Gastrocnemius medialis (tissue), 4 donors: ENCODE results near the gene HDAC5.

ENCODE experiments used
- POLR2A ChIP-seq, 2 donors: fragments of 450-650 bp; IDR thresholded peaks; one replicate each; pipeline ENCODE4 v1.6.1; 2017; ENCODE audit warnings: antibody characterized with exemption in 2 of 2, mild to moderate bottlenecking in 2 of 2, moderate library complexity in 2 of 2
- TF ChIP-seq, protein P1 (sequence below), 5 experiments: fragments of 450-650 bp in 3 of 5; fragments of 200-600 bp in 2 of 5; sonication (generic) in 2 of 5; IDR thresholded peaks in 4 of 5; conservative IDR thresholded peaks in 1 of 5; 1 replicate in 4 of 5; 2 replicates in 1 of 5; pipeline ENCODE4 v1.5.1; 2016 to 2019; ENCODE audit warnings: antibody characterized with exemption in 5 of 5, mild to moderate bottlenecking in 3 of 5, moderate library complexity in 3 of 5

DNA sequence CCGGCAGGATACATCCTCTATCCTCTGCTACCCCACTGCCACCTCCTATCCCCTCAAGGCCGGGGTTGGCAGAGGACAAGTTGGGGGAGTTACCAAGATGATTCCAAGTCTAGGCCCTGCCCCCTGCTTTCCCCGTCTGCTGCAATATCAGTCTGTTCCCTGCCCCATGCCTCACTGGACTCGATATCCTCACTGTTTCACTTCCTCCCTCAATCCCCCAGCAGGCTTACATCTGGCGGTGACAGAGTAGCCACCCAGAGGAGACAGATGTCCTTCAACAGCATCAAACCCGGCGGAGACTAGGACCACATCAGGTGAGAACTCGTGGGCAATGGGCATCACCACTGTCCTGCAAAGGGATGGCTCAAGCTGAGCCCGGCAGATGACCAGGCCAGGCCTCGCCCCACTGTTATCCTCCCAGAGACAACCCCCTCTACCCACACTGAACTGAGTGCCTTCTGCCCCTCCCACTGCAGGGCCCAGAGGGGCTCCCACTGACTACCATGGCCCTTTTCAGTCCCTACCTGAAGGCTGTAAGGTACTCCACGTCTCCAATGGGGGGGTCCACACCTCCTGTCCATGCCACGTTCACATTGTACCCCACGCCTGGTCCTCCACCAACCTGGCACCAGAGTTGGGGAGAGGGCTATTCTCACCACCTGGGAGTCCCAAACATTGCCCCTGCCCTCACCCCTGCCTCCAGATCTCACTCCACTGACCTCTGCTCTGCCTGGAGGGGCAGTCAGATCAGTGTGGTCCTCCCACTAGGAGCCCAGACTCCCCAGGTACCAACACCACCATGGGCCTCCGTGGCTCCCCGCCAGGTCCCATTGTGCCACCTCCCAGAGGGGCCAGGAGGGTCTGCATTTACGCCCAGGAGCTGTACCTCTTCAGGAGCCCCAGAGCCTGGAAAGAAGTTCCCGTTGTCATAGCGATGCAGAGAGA is 43.3 kb downstream of the HDAC5 start:
- TF ChIP-seq, protein P1, sequence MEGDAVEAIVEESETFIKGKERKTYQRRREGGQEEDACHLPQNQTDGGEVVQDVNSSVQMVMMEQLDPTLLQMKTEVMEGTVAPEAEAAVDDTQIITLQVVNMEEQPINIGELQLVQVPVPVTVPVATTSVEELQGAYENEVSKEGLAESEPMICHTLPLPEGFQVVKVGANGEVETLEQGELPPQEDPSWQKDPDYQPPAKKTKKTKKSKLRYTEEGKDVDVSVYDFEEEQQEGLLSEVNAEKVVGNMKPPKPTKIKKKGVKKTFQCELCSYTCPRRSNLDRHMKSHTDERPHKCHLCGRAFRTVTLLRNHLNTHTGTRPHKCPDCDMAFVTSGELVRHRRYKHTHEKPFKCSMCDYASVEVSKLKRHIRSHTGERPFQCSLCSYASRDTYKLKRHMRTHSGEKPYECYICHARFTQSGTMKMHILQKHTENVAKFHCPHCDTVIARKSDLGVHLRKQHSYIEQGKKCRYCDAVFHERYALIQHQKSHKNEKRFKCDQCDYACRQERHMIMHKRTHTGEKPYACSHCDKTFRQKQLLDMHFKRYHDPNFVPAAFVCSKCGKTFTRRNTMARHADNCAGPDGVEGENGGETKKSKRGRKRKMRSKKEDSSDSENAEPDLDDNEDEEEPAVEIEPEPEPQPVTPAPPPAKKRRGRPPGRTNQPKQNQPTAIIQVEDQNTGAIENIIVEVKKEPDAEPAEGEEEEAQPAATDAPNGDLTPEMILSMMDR (IDR thresholded peaks at IDR 0.05 in 4 of 5, conservative IDR thresholded peaks at IDR 0.05 in 1 of 5): no peak
- TF ChIP-seq POLR2A (IDR thresholded peaks at IDR 0.05): no peak
